NCI-H2107 (cell line): ENCODE data around the gene NAV2.

Experiments
- DNase-seq: peaks from one replicate; lab custom pipeline; 2025; lab: John Stamatoyannopoulos, UW

The NAV2 gene

GRCh38 chr11:19811380-19811779, 98.7 kb downstream of the NAV2 start:
- no peak for DNase-seq

GRCh38 chr11:19812096-19812495, 99.5 kb downstream of the NAV2 start:
- no peak for DNase-seq

DNA sequence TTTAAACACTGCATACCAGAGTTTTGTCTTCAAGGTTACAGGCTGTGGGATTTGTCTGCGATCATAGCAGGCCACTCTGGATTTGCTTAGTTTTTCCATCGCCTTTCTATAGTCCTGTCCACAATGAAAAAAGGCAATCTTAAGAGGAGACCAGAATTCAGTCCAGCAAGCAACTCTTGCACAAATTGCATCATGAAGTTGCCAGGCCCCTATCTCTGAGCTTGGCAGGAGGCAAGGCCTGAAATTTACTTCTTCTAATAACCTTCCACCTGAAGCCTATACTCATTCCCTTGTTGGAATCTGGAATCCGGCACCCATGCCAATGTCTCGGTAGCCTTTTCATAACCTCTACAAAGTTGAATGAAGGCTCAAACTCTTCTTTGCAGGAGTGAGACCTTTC, 100.1 kb downstream of the NAV2 start:
- DNase-seq: no peak

DNA sequence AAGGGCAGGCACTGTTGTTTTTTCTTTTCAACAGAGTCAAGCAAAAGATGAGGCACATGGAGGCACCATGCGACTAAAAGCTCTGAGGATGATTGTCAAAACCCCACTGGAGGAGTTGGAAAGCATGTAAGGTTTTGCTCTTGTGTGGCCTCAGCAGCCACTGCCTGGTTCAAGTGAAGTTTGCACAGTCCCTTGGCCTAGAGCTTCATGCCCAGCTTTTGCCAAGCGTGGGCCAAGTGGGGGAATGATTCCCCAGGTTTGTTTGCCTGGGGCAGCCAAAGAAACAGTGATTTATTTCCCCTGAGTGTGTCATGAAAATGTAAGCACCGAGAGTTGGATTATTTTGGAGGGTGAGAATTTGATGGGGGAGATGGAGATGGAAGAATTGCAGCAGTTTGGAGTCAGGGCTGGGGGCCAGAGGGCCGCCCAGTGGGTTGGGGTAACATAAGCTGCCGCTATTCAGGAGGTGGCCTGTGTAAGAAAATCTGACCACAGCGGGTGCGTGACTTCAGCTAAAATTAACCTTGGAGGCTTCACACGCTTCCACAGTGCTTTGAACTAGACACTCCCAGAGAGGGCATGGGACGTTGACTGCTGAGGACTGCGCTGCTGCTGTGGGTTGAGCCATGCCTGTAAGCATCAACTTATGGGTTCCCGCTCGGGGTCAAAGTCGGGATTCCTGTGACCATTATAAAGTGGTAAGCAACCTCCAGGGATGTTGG, 100.7 kb downstream of the NAV2 start:
- DNase-seq: no peak

DNA sequence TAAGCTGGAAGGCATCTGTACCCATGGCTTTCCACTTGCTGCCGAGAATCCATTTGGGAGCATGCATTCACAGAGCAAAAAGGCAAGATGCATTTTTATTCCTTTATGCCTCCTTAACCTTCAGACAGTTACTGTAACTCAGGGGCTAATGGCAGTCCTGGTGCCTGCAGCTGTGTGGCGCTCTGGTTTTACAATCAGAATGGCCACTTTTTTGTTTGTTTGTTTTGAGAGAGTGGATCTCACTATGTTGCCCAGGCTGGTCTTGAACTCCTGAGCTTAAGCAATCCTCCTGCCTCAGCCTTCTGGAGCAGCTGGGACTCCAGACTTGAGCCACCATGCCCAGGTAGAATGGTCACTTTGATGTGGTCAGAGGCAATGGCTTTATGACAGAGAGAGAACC, 101.8 kb downstream of the NAV2 start:
- DNase-seq: no peak

GRCh38 chr11:19816040-19816439, 103.4 kb downstream of the NAV2 start:
- DNase-seq: no peak

DNA sequence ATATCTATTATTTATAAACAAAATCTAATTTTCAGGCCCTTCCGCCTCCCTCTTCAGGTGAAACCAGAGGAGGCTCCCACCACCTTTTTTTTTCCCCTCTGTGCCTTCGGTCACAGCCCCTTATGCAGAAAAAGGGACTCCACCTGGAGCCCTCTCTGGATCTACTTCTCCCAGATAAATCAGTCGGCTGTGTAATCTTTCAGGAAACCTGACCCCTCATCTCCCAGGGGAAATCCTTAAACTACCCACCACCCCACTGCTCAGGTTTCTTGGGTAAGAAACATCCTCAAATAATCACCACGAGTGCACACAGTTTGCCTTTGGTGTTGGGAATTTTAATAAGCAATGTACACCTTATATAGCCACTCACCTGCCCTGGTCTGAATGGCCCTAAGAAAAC, 104.2 kb downstream of the NAV2 start:
- peak; percentile 31 for DNase-seq

DNA sequence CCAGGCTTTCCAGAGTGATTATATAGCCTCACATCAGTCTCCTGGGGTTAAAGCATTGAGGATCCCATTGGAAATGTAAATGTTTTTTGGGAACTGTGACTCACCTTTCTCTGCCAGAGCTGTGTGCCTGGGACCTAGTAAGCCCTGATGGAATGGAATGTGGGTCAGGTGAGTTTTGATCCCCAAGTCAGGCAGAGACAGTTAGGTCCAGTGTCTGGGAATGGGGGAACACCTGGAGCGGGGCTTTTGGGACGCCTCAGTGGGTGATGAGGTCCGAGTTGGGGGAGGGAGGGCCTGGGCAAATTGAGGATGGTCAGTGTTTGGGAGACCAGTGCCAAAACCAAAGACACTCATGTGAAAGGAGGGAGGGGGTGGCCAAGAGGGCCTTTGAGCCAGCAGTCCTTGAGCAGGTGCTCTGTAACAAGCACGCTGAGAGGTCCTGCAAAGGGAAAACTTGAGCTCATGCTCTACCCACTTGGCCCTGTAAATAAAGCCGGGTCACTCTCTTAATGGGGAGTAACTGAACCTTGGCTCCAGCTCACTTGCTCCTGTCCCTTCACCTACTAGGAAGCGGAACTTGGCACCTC, 104.7 kb downstream of the NAV2 start:
- DNase-seq: no peak

DNA sequence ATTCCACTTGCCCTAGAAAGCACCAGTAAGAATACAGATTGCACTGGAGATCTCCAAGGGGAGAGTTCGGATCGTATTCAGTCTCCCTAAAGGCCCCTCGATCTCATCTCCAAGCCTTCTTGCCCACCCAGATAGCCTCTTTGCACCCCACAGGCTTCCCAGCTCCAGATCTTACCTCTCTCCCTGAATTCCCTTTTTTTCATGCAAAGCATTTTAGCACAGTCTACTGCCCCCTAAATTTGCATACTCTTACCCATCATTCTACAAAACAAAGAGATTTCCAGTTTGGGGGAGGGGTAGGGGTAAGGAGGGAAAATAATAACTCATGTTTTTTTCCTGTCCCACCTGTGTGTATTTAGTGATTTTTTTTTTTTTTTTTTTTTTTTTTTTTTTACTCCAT, 105.2 kb downstream of the NAV2 start:
- no peak for DNase-seq

- no peak for DNase-seq
These were observed 106.0 kb downstream of the NAV2 start for GRCh38 chr11:19818619-19819018.

- DNase-seq: no peak
These were observed 106.5 kb downstream of the NAV2 start for GRCh38 chr11:19819148-19819547.

- no peak for DNase-seq
These were observed 107.5 kb downstream of the NAV2 start for GRCh38 chr11:19820100-19820499.

DNA sequence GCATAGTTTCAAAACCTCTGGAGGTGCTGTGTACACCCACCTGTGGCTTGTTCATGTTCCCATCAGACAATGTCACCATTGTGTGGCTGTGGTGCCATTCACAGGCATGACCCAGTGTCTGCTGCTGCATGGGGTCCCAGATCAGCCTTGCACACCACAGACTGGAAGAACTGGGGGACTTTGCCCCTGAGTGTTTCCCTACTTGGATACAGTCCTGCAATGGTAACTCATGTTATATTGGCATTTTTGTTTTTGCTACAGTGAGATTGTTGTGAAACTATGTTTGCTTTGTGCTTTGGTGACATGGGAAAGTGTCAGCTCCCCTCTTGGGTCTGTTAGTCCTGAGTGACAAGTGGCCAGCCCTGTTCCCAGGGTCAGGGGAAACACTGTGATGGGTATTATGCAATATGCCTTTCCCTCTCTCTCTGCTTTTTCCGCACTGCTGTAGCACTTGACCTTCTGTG, 108.8 kb downstream of the NAV2 start:
- DNase-seq: no peak

- DNase-seq: no peak
These were observed 109.4 kb downstream of the NAV2 start for GRCh38 chr11:19821993-19822392.

DNA sequence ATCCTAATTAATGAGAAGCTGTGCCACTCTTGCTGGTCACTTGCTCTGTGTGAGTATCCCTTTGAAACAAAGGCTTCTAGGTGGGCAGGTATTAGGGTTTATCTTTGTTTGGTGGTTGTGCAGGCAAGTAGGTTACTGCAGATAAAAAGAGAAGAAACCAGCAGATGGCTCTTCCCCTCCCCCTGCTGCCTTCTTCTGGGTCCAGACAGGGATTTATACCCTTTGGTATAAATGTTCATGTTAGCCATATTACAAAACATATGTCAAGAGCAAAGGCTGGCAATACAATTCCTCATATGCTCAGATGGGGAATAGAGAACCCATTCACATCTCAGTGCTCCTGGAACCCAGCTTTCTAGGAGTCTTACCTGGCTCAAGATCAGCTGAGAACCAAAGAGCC, 109.9 kb downstream of the NAV2 start:
- no peak for DNase-seq

DNA sequence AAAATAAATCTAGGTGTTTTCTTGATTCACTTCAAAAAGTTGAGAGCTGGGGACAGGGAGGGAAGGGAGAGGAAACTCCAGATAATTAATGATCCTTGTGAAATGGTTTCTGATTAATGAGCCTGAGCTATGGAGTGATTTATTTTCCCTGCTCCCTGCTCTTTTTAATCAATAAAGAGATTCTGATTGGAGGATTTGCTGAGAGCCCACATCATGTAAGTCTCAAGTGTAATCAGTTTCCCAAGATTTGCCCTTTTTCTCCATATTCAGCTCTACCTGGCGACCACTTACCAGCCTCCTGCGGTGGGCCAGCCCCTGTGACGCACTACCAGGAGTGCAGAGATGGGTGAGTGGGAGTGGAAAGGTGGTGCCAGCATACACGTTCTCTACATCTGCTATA, 114.0 kb downstream of the NAV2 start:
- DNase-seq: no peak

GRCh38 chr11:19827399-19828135, 114.9 kb downstream of the NAV2 start:
- DNase-seq: no peak

DNA sequence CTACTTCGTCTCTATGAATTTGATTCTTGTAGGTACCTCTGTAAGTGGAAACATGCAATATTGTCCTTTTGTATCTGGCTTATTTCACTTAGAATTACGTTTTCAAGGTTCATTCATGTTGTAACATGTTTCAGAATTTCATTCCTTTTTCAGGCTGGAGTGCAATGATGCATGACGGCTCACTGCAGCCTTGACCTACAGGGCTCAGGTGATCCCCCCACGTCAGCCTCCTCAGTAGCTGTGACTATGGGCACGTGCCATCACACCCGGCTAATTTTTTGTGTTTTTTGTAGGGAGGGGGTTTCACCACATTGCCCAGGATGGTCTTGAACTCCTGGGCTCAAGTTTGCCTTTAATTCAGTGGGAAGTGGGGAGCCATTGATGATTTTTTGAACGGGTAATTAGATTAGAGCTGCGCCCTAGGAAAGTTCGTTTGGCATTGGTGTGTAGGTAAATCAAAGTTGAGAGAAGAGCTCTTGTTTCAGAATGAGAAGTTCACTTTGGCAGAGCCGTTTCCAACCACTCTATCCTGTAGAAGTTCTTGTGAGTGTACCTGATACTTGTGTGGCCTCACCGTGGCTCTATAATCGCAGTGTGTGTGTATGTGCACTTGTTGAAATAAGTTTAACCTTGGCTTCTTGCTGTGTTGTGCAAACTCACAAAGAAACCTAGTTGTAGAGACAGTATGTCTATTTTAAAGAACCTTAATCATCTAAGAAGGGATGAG, 115.9 kb downstream of the NAV2 start:
- DNase-seq: no peak

GRCh38 chr11:19829109-19829837, 116.6 kb downstream of the NAV2 start:
- no peak for DNase-seq

GRCh38 chr11:19832086-19832750, 119.6 kb downstream of the NAV2 start:
- no peak for DNase-seq

GRCh38 chr11:19832901-19833300, 120.3 kb downstream of the NAV2 start:
- no peak for DNase-seq
